KOPT-K1 (cell line): Measurements from ENCODE around the gene CHCHD6.

Source experiments
- H3K27ac ChIP-seq: fragments of 200-600 bp; sonication (generic); 2 replicates; pipeline ENCODE4 v1.5.1; 2016; ENCODE audit warnings: antibody characterized with exemption, mild to moderate bottlenecking, low read depth, low read length; ENCODE audit not compliant: poor library complexity, severe bottlenecking
- H3K36me3 ChIP-seq: fragments of 200-600 bp; sonication (generic); 2 replicates; pipeline ENCODE4 v1.5.1; 2017; ENCODE audit warnings: antibody characterized with exemption, mild to moderate bottlenecking, low read length, moderate library complexity; ENCODE audit not compliant: insufficient read depth
- H3K9me3 ChIP-seq: fragments of 200-600 bp; sonication (generic); 2 replicates; pipeline ENCODE4 v1.5.1; 2017; ENCODE audit warnings: antibody characterized with exemption, low read length, mild to moderate bottlenecking; ENCODE audit not compliant: insufficient read depth, poor library complexity, severe bottlenecking

CHCHD6 gene

DNA sequence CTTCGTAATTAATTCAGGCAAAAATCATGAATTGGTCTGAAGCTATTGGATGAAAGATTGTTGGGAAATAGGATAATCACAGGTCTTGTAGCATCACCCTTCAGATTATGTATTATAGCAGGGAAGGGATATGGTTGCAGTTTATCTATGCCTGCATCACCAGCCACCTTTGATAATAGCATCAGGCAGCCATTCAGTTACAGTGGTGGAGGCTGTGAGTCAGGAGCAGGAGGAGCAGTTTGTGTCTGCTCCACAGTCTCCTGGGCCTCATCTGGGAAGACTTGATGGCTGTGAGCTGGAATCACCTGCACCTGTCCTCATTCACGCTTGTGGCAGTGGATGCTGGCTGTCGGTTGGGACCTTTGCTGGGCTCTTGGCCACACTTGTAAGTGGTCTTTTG lies 174.6 kb downstream of the CHCHD6 start:
- no peak overlapping the region for H3K27ac ChIP-seq
- H3K36me3 ChIP-seq: no peaks in the 10 kb centered on the region
- H3K9me3 ChIP-seq: no peaks in the 10 kb centered on the region

DNA sequence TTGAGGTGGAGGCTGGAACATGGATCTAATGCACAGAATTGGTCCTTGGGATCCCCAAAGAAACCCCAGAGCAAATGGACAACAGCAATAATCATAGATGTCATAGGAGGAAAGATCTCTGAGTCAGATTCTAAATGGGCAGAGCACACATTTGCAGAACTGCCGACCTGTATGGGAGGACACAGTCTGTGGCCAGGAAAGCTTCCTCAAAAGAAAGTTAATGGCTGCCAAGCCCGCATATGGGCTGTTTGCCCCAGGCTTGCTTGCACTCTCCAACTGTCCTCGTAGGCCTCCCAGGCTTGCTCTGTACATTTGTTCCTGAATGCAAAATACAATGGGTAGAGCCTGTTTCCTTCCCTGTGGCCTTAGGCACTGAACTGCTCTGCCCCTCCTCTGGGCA lies 176.9 kb downstream of the CHCHD6 start:
- Histone ChIP-seq H3K27ac (no peak overlapping the region), H3K36me3 (no peaks in the 10 kb centered on the region), H3K9me3 (no peaks in the 10 kb centered on the region)

DNA sequence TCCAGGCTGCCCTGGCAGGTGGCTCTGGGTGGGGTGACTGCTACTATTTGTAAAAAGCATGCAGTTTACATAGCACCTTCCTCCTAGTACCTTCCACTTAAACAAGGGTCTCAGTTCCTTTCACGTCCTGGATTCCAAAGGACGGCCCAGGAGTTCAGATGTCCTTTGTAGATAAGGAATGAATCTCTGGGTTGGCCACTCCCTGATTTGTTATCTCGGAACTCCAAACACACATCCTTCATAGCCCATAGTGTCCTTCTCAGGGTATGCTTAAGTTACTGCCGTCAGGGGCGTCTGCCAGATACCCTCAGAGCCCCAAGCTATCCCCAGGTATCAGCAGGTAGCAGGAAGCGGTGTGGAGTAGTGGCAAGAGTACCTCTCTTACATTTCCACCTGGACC lies 177.8 kb downstream of the CHCHD6 start:
- no peak overlapping the region for H3K27ac ChIP-seq
- H3K36me3 ChIP-seq: no peaks in the 10 kb centered on the region
- no peaks in the 10 kb centered on the region for H3K9me3 ChIP-seq

DNA sequence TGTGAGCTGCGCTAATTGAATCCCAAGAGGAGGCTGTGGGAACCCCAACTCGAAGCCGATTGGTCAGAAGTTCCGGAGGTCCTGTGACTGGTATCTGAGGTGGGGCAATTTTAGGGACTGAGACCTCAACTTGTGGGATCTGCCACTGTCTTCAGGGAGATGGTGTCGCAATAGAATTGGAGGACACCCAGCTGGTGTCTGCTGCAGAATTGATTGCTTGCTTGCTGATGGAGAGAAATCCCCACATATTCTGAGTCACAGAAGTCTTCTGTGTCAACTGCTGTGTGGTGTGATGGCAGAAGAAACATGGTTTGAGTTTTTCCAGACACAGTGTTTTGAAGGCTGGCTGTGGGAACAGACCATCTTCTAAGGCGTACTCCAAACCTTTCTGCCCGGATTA lies 179.2 kb downstream of the CHCHD6 start:
- Histone ChIP-seq H3K27ac (no peak overlapping the region), H3K9me3 (no peaks in the 10 kb centered on the region)

DNA sequence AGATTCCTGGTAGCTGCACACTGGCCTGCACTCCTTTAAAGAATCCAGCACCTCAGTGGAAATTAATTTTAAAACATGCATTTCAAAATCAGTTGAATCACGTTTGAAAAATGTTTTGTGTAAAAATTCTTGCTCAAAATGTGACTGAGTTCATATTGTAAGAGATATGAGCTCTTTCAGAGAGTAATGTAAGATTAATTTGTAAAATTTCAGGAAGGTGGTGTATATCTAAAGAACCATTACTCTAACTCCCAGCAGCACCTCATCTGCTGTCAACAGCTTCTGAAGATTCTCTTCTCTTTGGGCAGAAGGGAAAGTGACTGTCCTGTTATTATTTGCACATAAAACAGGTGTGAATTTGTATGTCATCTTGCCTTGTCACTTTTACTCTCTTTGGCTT lies 181.4 kb downstream of the CHCHD6 start:
- Histone ChIP-seq H3K36me3 (no peaks in the 10 kb centered on the region), H3K27ac (no peak overlapping the region), H3K9me3 (no peaks in the 10 kb centered on the region)

More for the DNA sequence above, 179.2 kb downstream of the CHCHD6 start:
- H3K36me3 ChIP-seq: no peaks in the 10 kb centered on the region

DNA sequence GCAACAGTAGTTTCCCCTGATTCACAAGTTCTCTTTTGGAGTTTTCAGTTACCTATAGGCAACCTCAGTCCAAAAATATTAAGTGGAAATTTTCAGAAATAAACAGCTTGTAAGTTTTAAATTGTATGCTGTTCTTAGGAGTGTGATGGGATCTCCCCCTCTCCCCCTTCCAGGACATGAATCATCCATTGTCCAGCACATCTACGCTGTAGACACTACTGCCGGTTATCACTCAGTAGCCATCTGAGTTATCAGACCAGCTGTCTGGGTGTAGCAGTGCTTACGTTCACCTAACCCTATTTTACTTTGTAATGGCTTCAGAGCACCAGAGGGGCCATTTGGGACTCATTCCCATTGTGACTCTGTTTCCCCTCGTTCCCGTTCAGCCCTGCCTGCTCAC lies 182.2 kb downstream of the CHCHD6 start:
- H3K36me3 ChIP-seq: no peaks in the 10 kb centered on the region
- no peaks in the 10 kb centered on the region for H3K9me3 ChIP-seq
- no peak overlapping the region for H3K27ac ChIP-seq

DNA sequence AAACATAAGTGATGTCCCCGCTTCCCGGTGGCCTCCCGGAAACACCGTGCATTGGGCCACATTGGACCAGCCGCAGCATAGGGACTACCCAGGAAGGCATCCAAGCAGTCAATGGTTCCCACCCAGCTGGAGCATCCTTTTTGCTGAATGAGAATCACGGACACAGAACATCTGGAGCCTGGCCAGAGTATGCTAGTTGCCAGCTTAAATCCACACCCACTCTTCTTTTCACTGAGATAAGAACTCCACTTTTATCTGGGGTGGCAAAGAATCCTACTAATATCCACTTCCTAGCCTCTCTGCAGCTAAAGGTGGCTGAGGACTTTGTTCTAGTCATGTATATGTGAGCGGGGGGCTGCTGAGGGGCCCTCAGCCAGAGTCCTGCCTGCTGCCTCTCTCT lies 183.6 kb downstream of the CHCHD6 start:
- H3K36me3 ChIP-seq: no peaks in the 10 kb centered on the region
- H3K9me3 ChIP-seq: no peaks in the 10 kb centered on the region
- no peak overlapping the region for H3K27ac ChIP-seq

DNA sequence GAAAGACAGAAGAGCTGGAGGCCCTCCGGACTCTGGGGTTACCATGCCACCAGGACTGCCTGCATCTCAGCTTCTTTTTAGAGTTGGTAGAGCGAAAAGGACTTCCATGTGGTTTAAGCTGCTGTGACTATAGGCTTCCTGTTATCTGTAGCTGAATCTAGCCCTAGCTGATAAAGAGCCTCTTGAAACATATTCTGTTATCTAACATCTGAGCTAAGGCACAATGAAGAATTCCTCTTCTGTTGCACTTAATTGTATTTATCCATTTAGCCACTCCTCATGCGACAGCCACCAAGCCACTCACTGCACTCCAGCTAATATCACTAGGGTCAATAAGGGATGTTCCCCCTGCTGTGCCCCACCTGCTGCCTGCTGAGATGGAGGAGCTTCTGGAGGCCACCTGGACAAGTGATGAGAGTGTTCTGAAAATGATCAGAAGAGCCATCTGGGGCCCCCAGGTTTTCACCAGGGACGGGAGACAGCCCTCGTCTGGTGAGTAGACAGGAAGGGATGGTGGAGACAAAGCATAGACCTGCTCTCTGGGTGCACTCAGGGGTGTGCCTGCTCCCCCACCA lies 184.2 kb downstream of the CHCHD6 start:
- H3K36me3 ChIP-seq: no peaks in the 10 kb centered on the region
- no peak overlapping the region for H3K27ac ChIP-seq
- H3K9me3 ChIP-seq: no peaks in the 10 kb centered on the region

DNA sequence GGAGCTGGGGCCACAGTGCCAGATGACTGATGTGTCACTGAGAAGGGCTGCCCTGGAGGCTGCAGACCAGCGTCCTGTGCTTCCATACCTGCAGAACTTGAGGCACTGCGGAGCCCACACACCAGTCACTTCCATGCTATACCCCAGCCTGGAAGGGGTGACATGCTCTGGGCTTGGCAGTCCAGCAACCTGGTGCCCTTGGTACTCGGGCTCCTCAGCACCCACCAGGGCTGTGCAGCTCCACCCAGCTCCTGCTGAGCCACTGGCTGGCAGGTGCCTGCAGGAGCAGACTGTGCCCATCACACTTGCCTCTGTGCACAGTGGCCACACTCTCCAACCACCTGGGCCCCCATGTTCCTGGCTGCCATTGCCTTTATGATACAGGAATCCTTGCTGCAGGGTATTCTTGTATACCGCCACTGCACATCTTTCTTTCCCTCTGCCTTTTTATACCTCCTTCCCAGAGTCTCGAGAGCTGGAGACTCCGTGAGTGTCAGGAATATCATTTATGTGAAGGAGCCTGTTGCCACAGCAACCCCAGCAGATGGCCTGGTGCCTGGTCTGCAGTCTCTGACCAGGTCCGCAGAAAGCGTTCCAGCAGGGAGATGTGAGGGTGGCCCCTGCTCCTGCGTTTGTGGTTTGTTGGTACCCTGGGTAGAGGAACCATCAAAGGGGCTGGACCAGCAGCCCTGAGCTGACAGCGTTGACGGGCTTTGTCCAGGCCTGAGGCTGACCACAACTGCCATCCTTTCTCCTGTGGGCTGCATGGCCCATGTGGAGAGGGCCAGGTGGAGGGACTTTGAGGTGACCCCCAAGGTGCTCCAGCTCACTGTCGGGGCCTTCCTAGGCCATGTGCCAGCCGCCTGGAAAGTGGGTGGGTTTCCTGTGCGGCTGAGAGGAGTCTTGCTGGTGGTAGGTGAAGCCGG lies 185.5 kb downstream of the CHCHD6 start:
- no peaks in the 10 kb centered on the region for H3K9me3 ChIP-seq
- no peaks in the 10 kb centered on the region for H3K36me3 ChIP-seq

DNA sequence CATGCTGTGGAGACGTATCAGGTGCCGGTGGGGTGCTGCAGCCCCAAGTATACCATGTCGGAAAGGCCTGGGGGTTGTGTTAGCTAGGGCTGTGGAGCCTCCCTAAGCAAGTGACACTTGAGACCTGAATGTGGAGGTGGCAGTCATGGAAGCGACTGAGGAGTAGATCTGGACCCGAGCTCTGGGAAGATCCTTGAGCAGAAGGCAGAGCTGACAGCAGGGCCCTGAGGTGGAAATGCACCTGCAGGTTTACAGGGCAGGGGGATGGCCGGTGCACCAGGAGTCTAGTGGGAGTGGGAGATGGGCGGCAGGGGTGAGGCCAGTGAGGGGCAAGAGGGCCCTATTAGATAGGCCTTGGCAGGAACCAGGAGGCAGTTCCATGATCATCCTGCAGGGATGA lies 187.1 kb downstream of the CHCHD6 start:
- Histone ChIP-seq H3K36me3 (no peaks in the 10 kb centered on the region), H3K27ac (no peak overlapping the region), H3K9me3 (no peaks in the 10 kb centered on the region)

More for the DNA sequence above, 185.5 kb downstream of the CHCHD6 start:
- H3K27ac ChIP-seq: no peak overlapping the region

DNA sequence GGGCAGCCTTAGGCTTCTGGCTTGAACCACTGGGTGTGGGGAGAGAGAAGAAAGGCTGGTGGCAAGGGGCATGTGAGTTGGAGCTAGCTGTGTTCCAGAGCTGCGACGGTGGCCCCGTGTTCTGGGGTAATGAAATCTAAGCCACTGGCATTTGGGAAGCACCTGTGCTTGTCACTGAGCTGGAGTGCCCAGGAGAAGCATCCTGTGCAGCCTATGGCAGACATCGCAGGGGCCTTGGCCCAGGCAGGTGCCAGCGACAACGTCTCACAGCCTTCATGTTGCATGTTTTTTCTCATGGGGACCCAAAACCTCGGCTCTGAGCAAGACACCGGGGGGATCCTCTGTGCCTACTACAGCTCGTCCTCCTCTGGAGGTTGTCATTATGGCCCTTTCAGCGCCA lies 187.8 kb downstream of the CHCHD6 start:
- Histone ChIP-seq H3K9me3 (no peaks in the 10 kb centered on the region), H3K27ac (no peak overlapping the region), H3K36me3 (no peaks in the 10 kb centered on the region)

DNA sequence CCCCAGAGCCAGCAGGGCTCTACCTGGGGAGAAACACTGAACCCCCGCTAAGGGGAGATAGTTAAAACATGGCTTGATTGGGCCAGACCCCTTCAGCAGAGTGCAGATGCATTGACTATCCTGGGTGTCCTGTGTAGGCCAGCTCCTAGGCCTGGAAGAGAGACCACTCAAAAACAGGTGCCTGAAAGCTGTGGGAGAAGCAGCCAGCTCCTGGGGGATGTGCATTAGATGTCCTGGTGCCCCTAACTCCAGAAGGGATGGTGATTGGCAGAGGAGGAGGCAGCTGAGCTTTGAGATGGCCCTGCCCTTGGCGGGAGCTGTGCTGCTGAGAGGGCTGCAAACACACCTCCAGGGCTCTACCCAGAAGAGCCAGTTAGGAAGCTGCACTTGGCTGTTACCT lies 189.6 kb downstream of the CHCHD6 start:
- Histone ChIP-seq H3K9me3 (no peaks in the 10 kb centered on the region), H3K36me3 (no peaks in the 10 kb centered on the region), H3K27ac (no peak overlapping the region)

DNA sequence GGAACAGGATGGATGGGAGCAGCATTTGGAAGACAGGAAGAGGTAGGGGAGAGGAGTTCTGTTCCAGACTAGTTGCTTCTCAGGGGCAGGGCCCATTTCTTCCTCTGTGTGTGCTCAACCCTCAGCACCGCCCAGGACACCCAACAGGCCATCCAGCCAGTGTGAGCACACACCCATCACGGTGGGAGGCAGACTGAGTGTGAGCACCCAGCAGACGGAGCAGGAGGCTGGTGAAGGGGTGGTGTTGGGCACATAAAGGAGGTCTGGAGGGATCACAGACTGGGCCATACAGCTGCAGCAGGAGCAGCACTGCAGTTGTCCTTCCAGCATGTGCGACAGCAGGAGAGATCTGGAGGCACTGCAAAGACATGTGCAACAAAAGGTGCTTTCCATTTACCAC lies 190.4 kb downstream of the CHCHD6 start:
- no peak overlapping the region for H3K27ac ChIP-seq
- no peaks in the 10 kb centered on the region for H3K36me3 ChIP-seq
- H3K9me3 ChIP-seq: no peaks in the 10 kb centered on the region

DNA sequence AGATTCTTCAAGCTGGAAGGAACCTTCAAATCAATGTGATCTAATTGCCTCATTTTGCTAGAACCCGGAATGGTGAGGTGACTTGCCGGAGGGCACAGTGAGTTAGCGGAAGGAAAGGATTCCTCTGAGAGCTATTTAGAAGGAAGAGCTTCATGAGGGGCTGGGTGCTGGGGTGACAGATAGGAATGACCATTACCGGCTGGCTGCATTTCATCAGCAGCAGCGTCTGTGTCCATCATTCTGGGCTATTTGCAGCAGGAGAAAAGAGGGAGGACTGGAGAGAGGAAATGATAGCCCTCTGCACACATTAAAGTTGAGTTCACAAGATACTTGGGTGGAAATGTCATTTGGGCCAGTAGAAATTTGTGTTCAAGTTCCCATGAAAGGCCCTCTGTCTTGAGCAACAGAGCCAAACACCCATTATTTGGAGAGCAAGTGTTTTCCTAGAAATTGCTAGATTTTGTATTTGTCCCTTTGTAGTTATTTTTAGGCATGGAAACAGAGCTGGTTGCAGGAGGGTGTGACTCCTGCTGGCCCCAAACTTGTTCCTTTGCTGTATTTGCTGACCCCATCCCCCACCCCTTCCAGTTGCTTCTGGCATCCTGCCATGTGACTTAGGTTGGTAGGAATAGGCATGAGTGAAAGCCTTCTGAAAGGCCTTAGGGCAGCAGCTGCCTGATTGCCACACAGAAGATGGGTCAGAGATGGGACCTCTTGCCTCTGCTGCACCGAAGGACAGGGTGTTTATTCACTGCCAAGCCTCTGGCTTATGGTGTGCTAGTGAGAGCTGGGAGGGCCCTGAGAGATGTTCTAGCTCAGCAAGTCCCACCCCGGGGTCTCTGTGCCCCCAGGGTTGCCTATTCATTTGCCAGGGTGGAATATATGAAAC lies 191.4 kb downstream of the CHCHD6 start:
- no peak overlapping the region for H3K27ac ChIP-seq
- no peaks in the 10 kb centered on the region for H3K36me3 ChIP-seq
- H3K9me3 ChIP-seq: no peaks in the 10 kb centered on the region

DNA sequence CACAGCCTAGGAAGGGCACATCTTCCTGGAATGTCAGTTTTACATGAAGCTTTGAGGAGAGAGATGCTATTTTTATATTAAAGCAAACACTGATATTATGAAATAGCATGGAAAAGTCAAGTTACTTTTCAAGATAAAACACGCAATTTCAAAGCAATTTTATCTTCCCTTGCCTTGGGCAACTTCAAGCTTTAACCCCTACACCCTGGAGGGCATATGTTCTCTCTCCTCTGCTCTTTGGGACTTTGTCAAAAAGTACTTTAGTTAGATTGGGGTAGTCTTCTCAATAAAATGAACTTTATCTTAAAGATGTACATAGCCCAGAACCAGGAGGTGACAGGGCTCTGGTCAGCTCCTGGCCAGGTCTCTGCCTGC lies 192.0 kb downstream of the CHCHD6 start:
- Histone ChIP-seq H3K27ac (no peak overlapping the region), H3K9me3 (no peaks in the 10 kb centered on the region), H3K36me3 (no peaks in the 10 kb centered on the region)
